T-cell (primary cell): ENCODE results near the gene CTCFL. TPM values are rescaled to one million over a fixed set of nuclear protein-coding genes. Genes with fewer than 3 reads are reported as not detected.

Experiments
- ATAC-seq, 4 experiments: fragments of 200-7000 bp in 3 of 4; fragments of 150-1000 bp in 1 of 4; cut with Tn5 transposase; replicated peaks in 1 of 4; 1 replicate in 3 of 4; 2 replicates in 1 of 4; pipeline ENCODE4 v1.10.0; 2021; ENCODE audit warnings: moderate library complexity in 3 of 4, mild to moderate bottlenecking in 2 of 4, moderate number of reproducible peaks in 1 of 4
- CTCF ChIA-PET, 2 donors: fragments of 300-600 bp; sonication (Branson Sonifier 250); formaldehyde crosslinking; loops; one replicate each; lab custom pipeline; 2022; ENCODE audit warnings: antibody characterized with exemption in 2 of 2; lab: Charles Lee
- POLR2A ChIA-PET, 2 donors: fragments of 300-600 bp; sonication (Branson Sonifier 250); formaldehyde crosslinking; loops; one replicate each; lab custom pipeline; 2022; ENCODE audit warnings: antibody characterized with exemption in 2 of 2; lab: Charles Lee
- DNase-seq, 35 experiments: peaks; one replicate each; pipeline versions ENCODE4 v3.0.0 to v3.0.0-alpha.2; 2013 to 2023
- H3K27ac ChIP-seq: one replicate; pipeline ENCODE4 v1.5.1; 2013; ENCODE audit warnings: low read length
- H3K27me3 ChIP-seq, 2 experiments: replicated peaks in 1 of 2; 1 replicate in 1 of 2; 2 replicates in 1 of 2; pipeline versions ENCODE4 v1.6.1 to v1.7.0; 2013; ENCODE audit warnings: low read length in 1 of 2, mixed read lengths in 1 of 2; ENCODE audit not compliant: control insufficient read depth in 2 of 2, insufficient read depth in 2 of 2; ENCODE audit errors: extremely low read depth in 1 of 2
- H3K36me3 ChIP-seq, 2 donors: 1 replicate in 1 of 2; 2 replicates in 1 of 2; pipeline versions ENCODE4 v1.6.1 to v1.7.0; 2013; ENCODE audit warnings: low read length in 1 of 2; ENCODE audit not compliant: control insufficient read depth in 2 of 2, insufficient read depth in 1 of 2; ENCODE audit errors: extremely low read depth in 1 of 2
- H3K4me1 ChIP-seq, 2 experiments: 1 replicate in 1 of 2; 2 replicates in 1 of 2; pipeline versions ENCODE4 v1.6.1 to v1.7.0; 2013; ENCODE audit warnings: low read length in 2 of 2, mixed read lengths in 1 of 2; ENCODE audit not compliant: insufficient read depth in 2 of 2, control insufficient read depth in 1 of 2; ENCODE audit errors: extremely low read depth in 1 of 2
- H3K4me3 ChIP-seq, 2 donors: 1 replicate in 1 of 2; 2 replicates in 1 of 2; pipeline versions ENCODE4 v1.5.1 to v1.7.0; 2013; ENCODE audit warnings: mild to moderate bottlenecking in 2 of 2, low read length in 1 of 2, moderate library complexity in 1 of 2; ENCODE audit not compliant: control insufficient read depth in 1 of 2; ENCODE audit errors: extremely low read depth in 1 of 2
- H3K9me3 ChIP-seq: 2 replicates; pipeline ENCODE4 v1.7.0; 2013
- H3K27ac Mint-ChIP-seq, 2 donors: one replicate each; pipeline ENCODE4 v1.8.0; 2020 to 2021; ENCODE audit warnings: mild to moderate bottlenecking in 2 of 2, mixed read lengths in 2 of 2
- H3K27me3 Mint-ChIP-seq, 2 donors: one replicate each; pipeline ENCODE4 v1.8.0; 2021 to 2022; ENCODE audit warnings: mixed read lengths in 2 of 2
- H3K36me3 Mint-ChIP-seq: one replicate; pipeline ENCODE4 v1.8.0; 2021; ENCODE audit warnings: mixed read lengths
- H3K4me1 Mint-ChIP-seq, 3 donors: one replicate each; pipeline ENCODE4 v1.8.0; 2020 to 2022; ENCODE audit warnings: mixed read lengths in 3 of 3, mild to moderate bottlenecking in 1 of 3
- H3K4me3 Mint-ChIP-seq, 3 donors: one replicate each; pipeline ENCODE4 v1.8.0; 2020 to 2022; ENCODE audit warnings: mild to moderate bottlenecking in 3 of 3, mixed read lengths in 3 of 3, moderate library complexity in 3 of 3
- H3K9me3 Mint-ChIP-seq, 3 donors: one replicate each; pipeline ENCODE4 v1.8.0; 2020 to 2022; ENCODE audit warnings: mixed read lengths in 3 of 3
- WGBS: methylation state at CpG from one replicate; pipeline ENCODE4 v1.1.5; 2013; ENCODE audit warnings: missing lambda C conversion rate; ENCODE audit not compliant: insufficient coverage; 5-methylcytosine and 5-hydroxymethylcytosine counted together
- total RNA-seq, 35 experiments: library from RNA in 6 of 35; stranded (reverse) in 6 of 35; fragments of 120-200 nt in 1 of 35; gene quantifications; one replicate each; pipeline versions ENCODE4 v1.2.1 to v1.2.4 and lab custom pipeline; 2013 to 2026

The CTCFL gene
- total RNA-seq (under 1 TPM in 2 of 5 donors, not detected in 3; 0.15 to 0.25 TPM), total RNA-seq (lab: John Stamatoyannopoulos, UW) (0 reads per million in 29 experiments)
- total RNA-seq (2013): not detected

GRCh38 chr20:57524511-57525176 lies at the start of gene CTCFL:
Gene CTCFL, minus strand, starts transcription at chr20:57525140. Its CDS starts 935 bp downstream, at chr20:57524205.
- H3K4me3 ChIP-seq: no peak within 1 kb of the TSS
- Mint-ChIP-seq H3K27ac (no peak within 1 kb of the TSS), H3K4me3 (no peak within 1 kb of the TSS), H3K27me3 (no peaks in the 10 kb centered on the region), H3K4me1 (peaks cover 8 to 16% (median 11%) of the 10 kb centered on the region in 3 donors), H3K36me3 (no peaks in the 10 kb centered on the region), H3K9me3 (no peaks in the 10 kb centered on the region)
- no peak within 1 kb of the TSS for H3K27ac ChIP-seq
- WGBS: 89% methylated on average over 25 of the region's 43 CpGs
- CTCF ChIA-PET: no interaction called here
- H3K36me3 ChIP-seq: no peaks in the 10 kb centered on the region
- ATAC-seq (no peak), DNase-seq (no peak)
- H3K27me3 ChIP-seq: peaks cover 0 to 8% of the 10 kb centered on the region in 2 experiments
- POLR2A ChIA-PET: no interaction called here
- H3K4me1 ChIP-seq: no peaks in the 10 kb centered on the region
- H3K9me3 ChIP-seq: no peaks in the 10 kb centered on the region

- Histone ChIP-seq H3K9me3 (no peaks in the 10 kb centered on the region), H3K27me3 (peaks cover 2 to 45% of the 10 kb centered on the region in 2 experiments), H3K4me3 (no peak overlapping the region), H3K4me1 (no peaks in the 10 kb centered on the region), H3K36me3 (no peaks in the 10 kb centered on the region), H3K27ac (no peak overlapping the region)
- H3K27me3 Mint-ChIP-seq: peaks cover 31 to 34% of the 10 kb centered on the region in 2 donors
- 37% methylated on average over 4 of the region's 5 CpGs for WGBS
- H3K27ac Mint-ChIP-seq: no peak overlapping the region
- H3K4me3 Mint-ChIP-seq: no peak overlapping the region
- H3K36me3 Mint-ChIP-seq: no peaks in the 10 kb centered on the region
- no peaks in the 10 kb centered on the region for H3K9me3 Mint-ChIP-seq
- DNase-seq (no peak), ATAC-seq (no peak)
- CTCF ChIA-PET: interaction anchor here in 1 of 2 donors (0.6 kb wide), 1 partner anchor 1812 kb away, joined by 3 read pairs; no protein-coding TSS in a partner anchor
- POLR2A ChIA-PET: no interaction called here
- H3K4me1 Mint-ChIP-seq: no peaks in the 10 kb centered on the region
Observed at GRCh38 chr20:57573894-57574293, 49.0 kb upstream of the CTCFL start.

DNA sequence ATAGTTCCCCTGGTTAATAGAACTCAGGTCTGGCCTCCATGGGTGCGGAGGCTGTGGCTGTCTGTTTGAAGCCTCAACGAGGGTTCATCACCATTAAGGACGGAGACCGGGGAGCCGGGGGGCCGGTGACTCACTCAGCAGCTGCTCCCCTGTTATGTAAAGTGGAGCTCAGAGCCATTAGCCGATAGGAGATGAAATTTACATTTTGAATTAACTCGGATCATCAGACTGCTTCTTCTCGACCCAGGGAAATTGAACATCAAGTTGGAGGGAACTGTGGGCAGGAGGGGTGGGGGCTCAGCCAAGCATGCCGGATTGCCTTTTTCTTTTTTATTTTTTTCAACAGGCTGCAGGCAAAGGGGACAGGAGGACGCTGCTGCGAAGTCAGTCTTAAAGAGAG lies 48.3 kb upstream of the CTCFL start:
- peaks cover 27 to 31% of the 10 kb centered on the region in 2 donors for H3K27me3 Mint-ChIP-seq
- CTCF ChIA-PET: no interaction called here
- H3K36me3 ChIP-seq: no peaks in the 10 kb centered on the region
- DNase-seq (no peak), ATAC-seq (no peak)
- WGBS: 77% methylated on average over 8 of the region's 12 CpGs
- H3K4me3 Mint-ChIP-seq: no peak overlapping the region
- H3K9me3 ChIP-seq: no peaks in the 10 kb centered on the region
- no peaks in the 10 kb centered on the region for H3K36me3 Mint-ChIP-seq
- POLR2A ChIA-PET: no interaction called here
- no peak overlapping the region for H3K4me3 ChIP-seq
- no peaks in the 10 kb centered on the region for H3K9me3 Mint-ChIP-seq
- H3K27me3 ChIP-seq: peaks cover 2 to 45% of the 10 kb centered on the region in 2 experiments
- no peak overlapping the region for H3K27ac ChIP-seq
- no peaks in the 10 kb centered on the region for H3K4me1 ChIP-seq
- no peak overlapping the region for H3K27ac Mint-ChIP-seq
- H3K4me1 Mint-ChIP-seq: no peaks in the 10 kb centered on the region

- DNase-seq: no peak
- no peaks in the 10 kb centered on the region for H3K9me3 Mint-ChIP-seq
- no peak for ATAC-seq
- no CpG with 5 or more reads among the region's 3 CpGs for WGBS
- H3K4me1 Mint-ChIP-seq: no peaks in the 10 kb centered on the region
- H3K4me3 Mint-ChIP-seq: no peak overlapping the region
- H3K27me3 ChIP-seq: peaks cover 2 to 42% of the 10 kb centered on the region in 2 experiments
- no peak overlapping the region for H3K27ac ChIP-seq
- no peaks in the 10 kb centered on the region for H3K4me1 ChIP-seq
- peaks cover 28 to 37% of the 10 kb centered on the region in 2 donors for H3K27me3 Mint-ChIP-seq
- no peak overlapping the region for H3K4me3 ChIP-seq
- ChIA-PET CTCF (no interaction called here), POLR2A (no interaction called here)
- H3K9me3 ChIP-seq: no peaks in the 10 kb centered on the region
- no peak overlapping the region for H3K27ac Mint-ChIP-seq
- H3K36me3 Mint-ChIP-seq: no peaks in the 10 kb centered on the region
- H3K36me3 ChIP-seq: no peaks in the 10 kb centered on the region
Observed at GRCh38 chr20:57571782-57572416, 47.0 kb upstream of the CTCFL start.

GRCh38 chr20:57570920-57571319 lies 46.0 kb upstream of the CTCFL start:
- no peaks in the 10 kb centered on the region for H3K9me3 Mint-ChIP-seq

GRCh38 chr20:57570145-57570850 lies 45.4 kb upstream of the CTCFL start:
- DNase-seq (no peak), ATAC-seq (no peak)
- H3K4me3 Mint-ChIP-seq: no peak overlapping the region
- H3K36me3 Mint-ChIP-seq: no peaks in the 10 kb centered on the region
- WGBS: 69% methylated on average over 9 of the region's 20 CpGs
- Histone ChIP-seq H3K4me3 (no peak overlapping the region), H3K27ac (no peak overlapping the region), H3K9me3 (no peaks in the 10 kb centered on the region), H3K36me3 (no peaks in the 10 kb centered on the region), H3K27me3 (peaks cover 0 to 44% of the 10 kb centered on the region in 2 experiments), H3K4me1 (no peaks in the 10 kb centered on the region)
- no peaks in the 10 kb centered on the region for H3K4me1 Mint-ChIP-seq
- no peak overlapping the region for H3K27ac Mint-ChIP-seq
- ChIA-PET POLR2A (no interaction called here), CTCF (no interaction called here)
- peaks cover 29 to 39% of the 10 kb centered on the region in 2 donors for H3K27me3 Mint-ChIP-seq
- H3K9me3 Mint-ChIP-seq: no peaks in the 10 kb centered on the region

More at GRCh38 chr20:57570920-57571319, 46.0 kb upstream of the CTCFL start:
- ChIA-PET POLR2A (no interaction called here), CTCF (no interaction called here)
- no peaks in the 10 kb centered on the region for H3K36me3 Mint-ChIP-seq
- Histone ChIP-seq H3K36me3 (no peaks in the 10 kb centered on the region), H3K27ac (no peak overlapping the region), H3K9me3 (no peaks in the 10 kb centered on the region), H3K27me3 (peaks cover 0 to 42% of the 10 kb centered on the region in 2 experiments), H3K4me1 (no peaks in the 10 kb centered on the region), H3K4me3 (no peak overlapping the region)
- WGBS: 69% methylated on average over 3 of the region's 8 CpGs
- H3K27ac Mint-ChIP-seq: no peak overlapping the region
- no peaks in the 10 kb centered on the region for H3K4me1 Mint-ChIP-seq
- H3K27me3 Mint-ChIP-seq: peaks cover 29 to 39% of the 10 kb centered on the region in 2 donors
- DNase-seq (no peak), ATAC-seq (no peak)
- H3K4me3 Mint-ChIP-seq: no peak overlapping the region
